Measurements from ENCODE around the gene MRPS35. TPM values are rescaled to one million over a fixed set of nuclear protein-coding genes. Genes with fewer than 3 reads are reported as not detected.

Gene MRPS35
- total and polyA plus RNA-seq, 9 donors: 23.3 to 44.4 (median 35.5) TPM

- Histone ChIP-seq H3K36me3 (no peaks in the 10 kb centered on the region), H3K4me3 (peak overlapping the region; percentile 66), H3K27me3 (no peaks in the 10 kb centered on the region), H3K27ac (peak overlapping the region in 1 of 2 donors; percentile 60), H3K9me3 (no peaks in the 10 kb centered on the region), H3K4me1 (ENCODE audit: insufficient read depth) (peaks cover 2% of the 10 kb centered on the region)
- no peak for TF ChIP-seq POLR2A (IDR thresholded peaks at IDR 0.05)
- TF ChIP-seq CTCF (IDR thresholded peaks at IDR 0.05): no peak
- no peak for TF ChIP-seq EP300 (IDR thresholded peaks at IDR 0.05)
- DNase-seq: no peak
- WGBS, 3 donors: 44 to 84% (median 75%) methylated on average over 12 of the region's 12 CpGs
- intact Hi-C loops (cut with DNase I): no loop called here
These were observed 1.3 kb upstream of the MRPS35 start for GRCh38 chr12:27709212-27709931.

- WGBS, 3 donors: 1 to 17% (median 12%) methylated on average over 24 of the region's 24 CpGs
- TF ChIP-seq POLR2A (IDR thresholded peaks at IDR 0.05): no peak
- TF ChIP-seq EP300 (IDR thresholded peaks at IDR 0.05): no peak
- TF ChIP-seq CTCF (IDR thresholded peaks at IDR 0.05): no peak
- H3K36me3 ChIP-seq: no peaks in the 10 kb centered on the region
- H3K4me1 ChIP-seq (ENCODE audit: insufficient read depth): peaks cover 2% of the 10 kb centered on the region
- no peaks in the 10 kb centered on the region for H3K27me3 ChIP-seq
- H3K27ac ChIP-seq: peak overlapping the region in 1 of 2 donors; percentile 60
- no peaks in the 10 kb centered on the region for H3K9me3 ChIP-seq
- intact Hi-C loops (cut with DNase I): no loop called here
- H3K4me3 ChIP-seq: peak overlapping the region; percentile 66
- peak in 1 of 5 donors; percentile 39 for DNase-seq
These were observed 570 bp upstream of the MRPS35 start for GRCh38 chr12:27709932-27710591.

- Histone ChIP-seq H3K27me3 (no peaks in the 10 kb centered on the region), H3K36me3 (no peaks in the 10 kb centered on the region), H3K4me3 (peak overlapping the region; percentile 66), H3K9me3 (no peaks in the 10 kb centered on the region), H3K27ac (no peak overlapping the region), H3K4me1 (ENCODE audit: insufficient read depth) (peaks cover 2% of the 10 kb centered on the region)
- no peak for TF ChIP-seq CTCF (IDR thresholded peaks at IDR 0.05)
- TF ChIP-seq EP300 (IDR thresholded peaks at IDR 0.05): no peak
- TF ChIP-seq POLR2A (IDR thresholded peaks at IDR 0.05): no peak
- WGBS, 3 donors: 1 to 2% (median 1%) methylated on average over 11 of the region's 11 CpGs
- intact Hi-C loops (cut with DNase I): no loop called here
- DNase-seq: no peak
These were observed 668 bp downstream of the MRPS35 start for GRCh38 chr12:27711317-27711682.

GRCh38 chr12:27711967-27712366 lies 1.3 kb downstream of the MRPS35 start:
- WGBS, 3 donors: 69 to 77% (median 74%) methylated on average over 2 of the region's 2 CpGs
- Histone ChIP-seq H3K27me3 (no peaks in the 10 kb centered on the region), H3K4me3 (peak overlapping the region; percentile 66), H3K4me1 (ENCODE audit: insufficient read depth) (peaks cover 2% of the 10 kb centered on the region), H3K9me3 (no peaks in the 10 kb centered on the region), H3K27ac (no peak overlapping the region), H3K36me3 (no peaks in the 10 kb centered on the region)
- no peak for DNase-seq
- TF ChIP-seq CTCF (IDR thresholded peaks at IDR 0.05): no peak
- no peak for TF ChIP-seq POLR2A (IDR thresholded peaks at IDR 0.05)
- no peak for TF ChIP-seq EP300 (IDR thresholded peaks at IDR 0.05)
- intact Hi-C loops (cut with DNase I): no loop called here

All from ovary (tissue), 9 donors.